HEK293 (cell line): Measurements from ENCODE around the gene EME2.
A peak's percentile ranks its signal among the peaks of the same experiment; 100 is the strongest.

Experiments used
- CTCF ChIA-PET: fragments of 350-600 bp; formaldehyde crosslinking; extraction: SDS; loops from one replicate; lab custom pipeline; 2021; ENCODE audit warnings: antibody characterized with exemption; lab: Yijun Ruan, JAX
- POLR2A ChIA-PET: fragments of 300-600 bp; formaldehyde crosslinking; extraction: SDS; loops from one replicate; lab custom pipeline; 2020; ENCODE audit warnings: antibody characterized with exemption, inconsistent platforms; lab: Yijun Ruan, JAX
- H3K27ac ChIP-seq: fragments of 200-500 bp; sonication (Bioruptor generic); 2 replicates; pipeline ENCODE4 v1.5.1; 2014; ENCODE audit warnings: low read depth, low read length, control low read depth, inconsistent platforms; ENCODE audit errors: extremely low read depth
- H3K36me3 ChIP-seq, 2 experiments: fragments of 200-500 bp in 1 of 2; sonication (Bioruptor generic) in 1 of 2; 1 replicate in 1 of 2; 2 replicates in 1 of 2; pipeline ENCODE4 v1.5.1; 2014 to 2017; ENCODE audit warnings: inconsistent platforms in 2 of 2, low read length in 2 of 2; ENCODE audit not compliant: control insufficient read depth in 2 of 2, insufficient read depth in 1 of 2
- H3K4me1 ChIP-seq: fragments of 200-500 bp; sonication (Bioruptor generic); 2 replicates; pipeline ENCODE4 v1.5.1; 2014; ENCODE audit warnings: mild to moderate bottlenecking, low read length, inconsistent platforms; ENCODE audit not compliant: control insufficient read depth, insufficient read depth
- H3K4me3 ChIP-seq: 2 replicates; pipeline ENCODE4 v1.5.1; 2011; ENCODE audit warnings: low read depth, mild to moderate bottlenecking, control low read depth, low read length, moderate library complexity
- H3K9me3 ChIP-seq: fragments of 200-500 bp; sonication (Bioruptor generic); 2 replicates; pipeline ENCODE4 v1.5.1; 2014; ENCODE audit warnings: low read depth, low read length, inconsistent platforms; ENCODE audit not compliant: control insufficient read depth, insufficient read depth
- GLI2 ChIP-seq: fragments of 450-650 bp; formaldehyde crosslinking; IDR thresholded peaks from 2 replicates; pipeline ENCODE4; 2017; ENCODE audit warnings: missing biosample characterization, missing genetic modification characterization, low read depth, borderline replicate concordance
- GLIS2 ChIP-seq: fragments of 450-650 bp; formaldehyde crosslinking; IDR thresholded peaks from 2 replicates; pipeline ENCODE4 v1.5.1; 2016; ENCODE audit warnings: missing biosample characterization, missing genetic modification characterization
- IKZF3 ChIP-seq: fragments of 450-650 bp; IDR thresholded peaks from 2 replicates; pipeline ENCODE4 v1.5.0; 2018; ENCODE audit warnings: missing biosample characterization, mild to moderate bottlenecking, missing genetic modification characterization, moderate library complexity
- KLF1 ChIP-seq: fragments of 450-650 bp; formaldehyde crosslinking; IDR thresholded peaks from 2 replicates; pipeline ENCODE4 v1.5.1; 2016; ENCODE audit warnings: missing biosample characterization, missing genetic modification characterization
- REST ChIP-seq: fragments of 450-650 bp; formaldehyde crosslinking; IDR thresholded peaks from 2 replicates; pipeline ENCODE4 v1.5.1; 2016; ENCODE audit warnings: missing biosample characterization, missing genetic modification characterization
- ZBTB17 ChIP-seq: fragments of 450-650 bp; formaldehyde crosslinking; IDR thresholded peaks from 2 replicates; pipeline ENCODE4 v1.5.1; 2016; ENCODE audit warnings: missing biosample characterization, missing genetic modification characterization
- ZNF214 ChIP-seq: fragments of 450-650 bp; formaldehyde crosslinking; IDR thresholded peaks from 2 replicates; pipeline ENCODE4 v1.5.1; 2017; ENCODE audit warnings: missing biosample characterization, mild to moderate bottlenecking, missing genetic modification characterization, borderline replicate concordance
- ZNF24 ChIP-seq: fragments of 450-650 bp; formaldehyde crosslinking; IDR thresholded peaks from 2 replicates; pipeline ENCODE4 v1.5.1; 2016; ENCODE audit warnings: missing biosample characterization, missing genetic modification characterization
- ZNF335 ChIP-seq: fragments of 450-650 bp; formaldehyde crosslinking; conservative IDR thresholded peaks from 2 replicates; pipeline ENCODE4 v1.5.1; 2016; ENCODE audit warnings: missing biosample characterization, missing genetic modification characterization
- ZNF37A ChIP-seq: fragments of 450-650 bp; IDR thresholded peaks from 2 replicates; pipeline ENCODE4 v1.5.1; 2018; ENCODE audit warnings: missing biosample characterization, missing genetic modification characterization
- ZNF423 ChIP-seq: fragments of 450-650 bp; formaldehyde crosslinking; IDR thresholded peaks from 2 replicates; pipeline ENCODE4 v1.5.1; 2016; ENCODE audit warnings: missing biosample characterization, missing genetic modification characterization
- ZNF600 ChIP-seq: fragments of 450-650 bp; formaldehyde crosslinking; IDR thresholded peaks from 2 replicates; pipeline ENCODE4 v1.5.1; 2016; ENCODE audit warnings: missing biosample characterization, missing genetic modification characterization
- ZNF624 ChIP-seq: fragments of 450-650 bp; formaldehyde crosslinking; IDR thresholded peaks from 2 replicates; pipeline ENCODE4 v1.5.1; 2017; ENCODE audit warnings: missing biosample characterization, missing genetic modification characterization
- ZSCAN23 ChIP-seq: fragments of 450-650 bp; formaldehyde crosslinking; IDR thresholded peaks from 2 replicates; pipeline ENCODE4 v1.5.1; 2016; ENCODE audit warnings: missing biosample characterization, missing genetic modification characterization
- TF ChIP-seq, protein P1 (sequence below): fragments of 450-650 bp; formaldehyde crosslinking; IDR thresholded peaks from 2 replicates; pipeline ENCODE4 v1.5.1; 2016; ENCODE audit warnings: missing biosample characterization, missing genetic modification characterization
- TF ChIP-seq, protein P2 (sequence below): fragments of 450-650 bp; formaldehyde crosslinking; IDR thresholded peaks from 2 replicates; pipeline ENCODE4 v1.5.1; 2016; ENCODE audit warnings: missing biosample characterization, missing genetic modification characterization, borderline replicate concordance

Gene EME2

GRCh38 chr16:1772908-1773702 is 495 bp downstream of the EME2 start, which contains the start of gene MRPS34 (continued):
- TF ChIP-seq, protein P1, sequence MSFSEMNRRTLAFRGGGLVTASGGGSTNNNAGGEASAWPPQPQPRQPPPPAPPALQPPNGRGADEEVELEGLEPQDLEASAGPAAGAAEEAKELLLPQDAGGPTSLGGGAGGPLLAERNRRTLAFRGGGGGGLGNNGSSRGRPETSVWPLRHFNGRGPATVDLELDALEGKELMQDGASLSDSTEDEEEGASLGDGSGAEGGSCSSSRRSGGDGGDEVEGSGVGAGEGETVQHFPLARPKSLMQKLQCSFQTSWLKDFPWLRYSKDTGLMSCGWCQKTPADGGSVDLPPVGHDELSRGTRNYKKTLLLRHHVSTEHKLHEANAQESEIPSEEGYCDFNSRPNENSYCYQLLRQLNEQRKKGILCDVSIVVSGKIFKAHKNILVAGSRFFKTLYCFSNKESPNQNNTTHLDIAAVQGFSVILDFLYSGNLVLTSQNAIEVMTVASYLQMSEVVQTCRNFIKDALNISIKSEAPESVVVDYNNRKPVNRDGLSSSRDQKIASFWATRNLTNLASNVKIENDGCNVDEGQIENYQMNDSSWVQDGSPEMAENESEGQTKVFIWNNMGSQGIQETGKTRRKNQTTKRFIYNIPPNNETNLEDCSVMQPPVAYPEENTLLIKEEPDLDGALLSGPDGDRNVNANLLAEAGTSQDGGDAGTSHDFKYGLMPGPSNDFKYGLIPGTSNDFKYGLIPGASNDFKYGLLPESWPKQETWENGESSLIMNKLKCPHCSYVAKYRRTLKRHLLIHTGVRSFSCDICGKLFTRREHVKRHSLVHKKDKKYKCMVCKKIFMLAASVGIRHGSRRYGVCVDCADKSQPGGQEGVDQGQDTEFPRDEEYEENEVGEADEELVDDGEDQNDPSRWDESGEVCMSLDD (tag by site-specific recombination): no peak

GRCh38 chr16:1773703-1774447 is 1.3 kb downstream of the EME2 start:
- POLR2A ChIA-PET: interaction anchor here (1.2 to 2.4 kb wide), 3 partner anchors 9 to 191 kb away, joined by 3 to 22 read pairs (median 10); partner anchors contain the start of genes NUBP2, RPS2 and SPSB3
- Histone ChIP-seq H3K27ac (peak overlapping the region; percentile 94), H3K9me3 (no peaks in the 10 kb centered on the region), H3K4me1 (peaks cover 9% of the 10 kb centered on the region), H3K4me3 (peak overlapping the region; percentile 95), H3K36me3 (peaks cover 0 to 72% of the 10 kb centered on the region in 2 experiments; a peak in 1 of 3 replicates)
- TF ChIP-seq GLI2 (tag by site-specific recombination) (no peak), KLF1 (tag by site-specific recombination) (peak; percentile 92), REST (tag by site-specific recombination) (0 out of 2 replicates have a peak, but pooled peaks have one; percentile 25), ZBTB17 (tag by site-specific recombination) (peak; percentile 67), ZNF600 (peak; percentile 89), ZNF335 (tag by site-specific recombination) (peak; percentile 43; the same call in 1 of the 2 replicates), ZNF24 (0 out of 2 replicates have a peak, but pooled peaks have one; percentile 3), GLIS2 (tag by site-specific recombination) (no peak)
- CTCF ChIA-PET: interaction anchor here (0.7 to 1.9 kb wide), 2 partner anchors 9 to 11 kb away, joined by 3 to 14 read pairs; partner anchors contain the start of genes NUBP2 and SPSB3

- ChIA-PET CTCF (interaction anchor here (0.7 to 1.9 kb wide), 2 partner anchors 8 to 11 kb away, joined by 3 to 14 read pairs; partner anchors contain the start of genes NUBP2 and SPSB3), POLR2A (interaction anchor here (1.8 to 2.4 kb wide), 2 partner anchors 9 to 190 kb away, joined by 10 to 22 read pairs; partner anchors contain the start of genes NUBP2, RPS2 and SPSB3)
- Histone ChIP-seq H3K27ac (peak overlapping the region; percentile 94; the same call in 1 of the 2 replicates), H3K4me1 (peaks cover 9% of the 10 kb centered on the region), H3K9me3 (no peaks in the 10 kb centered on the region), H3K4me3 (no peak overlapping the region; the same call in 1 of the 2 replicates), H3K36me3 (peaks cover 0 to 72% of the 10 kb centered on the region in 2 experiments; a peak in 1 of 3 replicates)
- TF ChIP-seq ZSCAN23 (tag by site-specific recombination) (no peak), ZNF423 (no peak), ZNF624 (tag by site-specific recombination) (no peak), ZNF214 (tag by site-specific recombination) (no peak), IKZF3 (tag by site-specific recombination) (no peak), ZNF37A (tag by site-specific recombination) (no peak)
- TF ChIP-seq, protein P2, sequence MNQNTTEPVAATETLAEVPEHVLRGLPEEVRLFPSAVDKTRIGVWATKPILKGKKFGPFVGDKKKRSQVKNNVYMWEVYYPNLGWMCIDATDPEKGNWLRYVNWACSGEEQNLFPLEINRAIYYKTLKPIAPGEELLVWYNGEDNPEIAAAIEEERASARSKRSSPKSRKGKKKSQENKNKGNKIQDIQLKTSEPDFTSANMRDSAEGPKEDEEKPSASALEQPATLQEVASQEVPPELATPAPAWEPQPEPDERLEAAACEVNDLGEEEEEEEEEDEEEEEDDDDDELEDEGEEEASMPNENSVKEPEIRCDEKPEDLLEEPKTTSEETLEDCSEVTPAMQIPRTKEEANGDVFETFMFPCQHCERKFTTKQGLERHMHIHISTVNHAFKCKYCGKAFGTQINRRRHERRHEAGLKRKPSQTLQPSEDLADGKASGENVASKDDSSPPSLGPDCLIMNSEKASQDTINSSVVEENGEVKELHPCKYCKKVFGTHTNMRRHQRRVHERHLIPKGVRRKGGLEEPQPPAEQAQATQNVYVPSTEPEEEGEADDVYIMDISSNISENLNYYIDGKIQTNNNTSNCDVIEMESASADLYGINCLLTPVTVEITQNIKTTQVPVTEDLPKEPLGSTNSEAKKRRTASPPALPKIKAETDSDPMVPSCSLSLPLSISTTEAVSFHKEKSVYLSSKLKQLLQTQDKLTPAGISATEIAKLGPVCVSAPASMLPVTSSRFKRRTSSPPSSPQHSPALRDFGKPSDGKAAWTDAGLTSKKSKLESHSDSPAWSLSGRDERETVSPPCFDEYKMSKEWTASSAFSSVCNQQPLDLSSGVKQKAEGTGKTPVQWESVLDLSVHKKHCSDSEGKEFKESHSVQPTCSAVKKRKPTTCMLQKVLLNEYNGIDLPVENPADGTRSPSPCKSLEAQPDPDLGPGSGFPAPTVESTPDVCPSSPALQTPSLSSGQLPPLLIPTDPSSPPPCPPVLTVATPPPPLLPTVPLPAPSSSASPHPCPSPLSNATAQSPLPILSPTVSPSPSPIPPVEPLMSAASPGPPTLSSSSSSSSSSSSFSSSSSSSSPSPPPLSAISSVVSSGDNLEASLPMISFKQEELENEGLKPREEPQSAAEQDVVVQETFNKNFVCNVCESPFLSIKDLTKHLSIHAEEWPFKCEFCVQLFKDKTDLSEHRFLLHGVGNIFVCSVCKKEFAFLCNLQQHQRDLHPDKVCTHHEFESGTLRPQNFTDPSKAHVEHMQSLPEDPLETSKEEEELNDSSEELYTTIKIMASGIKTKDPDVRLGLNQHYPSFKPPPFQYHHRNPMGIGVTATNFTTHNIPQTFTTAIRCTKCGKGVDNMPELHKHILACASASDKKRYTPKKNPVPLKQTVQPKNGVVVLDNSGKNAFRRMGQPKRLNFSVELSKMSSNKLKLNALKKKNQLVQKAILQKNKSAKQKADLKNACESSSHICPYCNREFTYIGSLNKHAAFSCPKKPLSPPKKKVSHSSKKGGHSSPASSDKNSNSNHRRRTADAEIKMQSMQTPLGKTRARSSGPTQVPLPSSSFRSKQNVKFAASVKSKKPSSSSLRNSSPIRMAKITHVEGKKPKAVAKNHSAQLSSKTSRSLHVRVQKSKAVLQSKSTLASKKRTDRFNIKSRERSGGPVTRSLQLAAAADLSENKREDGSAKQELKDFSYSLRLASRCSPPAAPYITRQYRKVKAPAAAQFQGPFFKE: no peak
Observed at GRCh38 chr16:1774448-1774780, 1.8 kb downstream of the EME2 start.
